ENCODE measurements around the gene VAMP4. TPM values are rescaled to one million over a fixed set of nuclear protein-coding genes. Genes with fewer than 3 reads are reported as not detected.

The VAMP4 gene
- total and polyA plus RNA-seq, 2 donors (not counting 3 experiments of a cell fraction or from before 2014, with no cell fraction given) = 2.1 to 10.4 TPM

DNA sequence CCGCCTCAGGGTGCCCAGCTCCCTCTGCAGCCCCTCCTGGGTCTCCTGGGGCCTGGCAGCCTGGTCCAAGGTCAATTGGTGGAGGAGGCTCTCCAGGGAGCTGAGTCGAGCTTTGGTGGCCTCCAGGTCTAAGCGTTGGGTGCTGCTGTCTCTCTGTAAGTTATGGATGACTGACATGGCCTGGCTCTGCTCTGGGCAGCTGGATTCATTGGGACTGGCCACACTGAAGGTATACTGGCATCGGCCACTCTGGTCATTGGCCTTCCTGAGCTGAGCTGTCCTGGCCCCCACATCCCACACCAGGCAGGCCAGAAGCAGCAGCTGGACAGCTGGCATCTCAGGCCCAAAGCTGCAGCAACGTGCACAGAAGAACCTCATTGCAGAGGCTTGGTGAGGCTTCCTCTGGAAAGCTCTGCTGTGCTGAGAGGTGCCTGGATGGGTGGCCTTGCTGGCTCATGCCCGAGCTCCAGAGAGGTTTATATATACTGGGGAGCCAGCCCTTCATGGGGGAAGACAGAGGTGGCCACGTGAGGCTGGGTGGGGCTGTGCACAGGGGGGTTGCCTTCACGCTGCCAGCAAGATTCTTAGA lies 89.5 kb downstream of the VAMP4 start, which contains the start of gene MYOC:
MYOC (minus strand) TSS at position 455 of the 589 bp plus-strand sequence; CDS start at position 378, 77 bp downstream.
- H3K27ac ChIP-seq (ENCODE audit: insufficient read depth, low read depth, low read length) = no peak within 1 kb of the TSS
- no peak within 1 kb of the TSS for H3K4me2 ChIP-seq (ENCODE audit: insufficient read depth, low read length)
- H3K4me1 ChIP-seq (ENCODE audit: control insufficient read depth, extremely low read depth, insufficient read depth, low read length) = peaks cover 17% of the 10 kb centered on the region
- no peaks in the 10 kb centered on the region for H3K36me3 ChIP-seq (ENCODE audit: control insufficient read depth in 2 of 2, extremely low read depth in 1 of 2, insufficient read depth in 2 of 2, low read length in 2 of 2)
- no peaks in the 10 kb centered on the region for H3K79me2 ChIP-seq (ENCODE audit: control insufficient read depth, insufficient read depth, low read length)
- no peak for DNase-seq (ENCODE audit: low read depth, low spot score)
- ChIA-PET POLR2A (no interaction called here), CTCF (interaction anchor here (0.6 kb wide), 1 partner anchor 285 kb away, joined by 3 read pairs; no protein-coding TSS in a partner anchor)
- intact Hi-C loops (cut with micrococcal nuclease) = no loop called here
- no peak for FAIRE-seq
- TF ChIP-seq EZH2 (IDR thresholded peaks at IDR 0.05; ENCODE audit: borderline replicate concordance, low read depth, low read length, severe bottlenecking) (no peak), MYC (IDR thresholded peaks at IDR 0.05; ENCODE audit: low read depth, low read length) (no peak), CTCF (IDR thresholded peaks at IDR 0.05; ENCODE audit: extremely low read depth in 1 of 2, insufficient read depth in 1 of 2, low read depth in 1 of 2, low read length in 2 of 2) (no peak), MAX (IDR thresholded peaks at IDR 0.05; ENCODE audit: insufficient read depth, insufficient read length) (no peak), POLR2A (IDR thresholded peaks at IDR 0.05; ENCODE audit: low read depth, low read length) (no peak), FOS (IDR thresholded peaks at IDR 0.05; ENCODE audit: borderline replicate concordance, insufficient read depth, low read length) (no peak), POLR2AphosphoS5 (IDR thresholded peaks at IDR 0.05; ENCODE audit: insufficient read depth, low read depth, low read length) (no peak), GATA2 (IDR thresholded peaks at IDR 0.05; ENCODE audit: insufficient read depth, insufficient read length, low read depth, low read length) (no peak), JUN (IDR thresholded peaks at IDR 0.05; ENCODE audit: borderline replicate concordance, insufficient read depth, insufficient read length, low read depth) (no peak)
- no peak within 1 kb of the TSS for H2AFZ ChIP-seq (ENCODE audit: low read depth, low read length)
- BruUV-seq (replicated peaks) = no TSS peak
- H3K4me3 ChIP-seq (replicated peaks in 1 of 3; ENCODE audit: insufficient read depth in 1 of 3, low read depth in 1 of 3, low read length in 3 of 3) = no peak within 1 kb of the TSS
- dilution Hi-C loops (cut with MboI; ENCODE audit: extremely low pct_ligation_motif_present, low sequenced_read_pairs) = no loop called here
- H4K20me1 ChIP-seq (replicated peaks; ENCODE audit: control insufficient read depth, extremely low read depth, insufficient read depth, low read length) = no peaks in the 10 kb centered on the region
- no peaks in the 10 kb centered on the region for H3K9me1 ChIP-seq (replicated peaks; ENCODE audit: control insufficient read depth, extremely low read depth, insufficient read depth, low read length)
- no peaks in the 10 kb centered on the region for H3K9me3 ChIP-seq (replicated peaks; ENCODE audit: control insufficient read depth, insufficient read depth, low read length)
- H3K27me3 ChIP-seq (ENCODE audit: control insufficient read depth in 2 of 2, insufficient read depth in 2 of 2, low read length in 2 of 2) = peaks cover 0 to 6% of the 10 kb centered on the region in 2 experiments
- no peak within 1 kb of the TSS for H3K9ac ChIP-seq (replicated peaks; ENCODE audit: extremely low read depth, insufficient read depth, low read length)

Small RNAs within 50 kb of the gene (small RNA-seq; reads per million reads assigned to genes)
- not detected for gene RF00601 (ENCODE audit: insufficient read depth, insufficient read length, low read depth, low replicate concordance)

Other genes starting within 250 kb of the VAMP4 start
- not detected in 2 replicates for gene MYOCOS, start 119.8 kb downstream of the VAMP4 start, total RNA-seq
- not detected in 2 replicates for gene MYOCOS, start 119.8 kb downstream of the VAMP4 start, polyA plus RNA-seq
- gene MYOC, start 89.4 kb downstream of the VAMP4 start, total RNA-seq = not detected in 2 replicates
- not detected in 2 replicates for gene MYOC, start 89.4 kb downstream of the VAMP4 start, polyA plus RNA-seq
- 26.5 and 29.7 TPM in 2 replicates for gene METTL13, start 39.6 kb upstream of the VAMP4 start, total RNA-seq
- gene METTL13, start 39.6 kb upstream of the VAMP4 start, polyA plus RNA-seq = 21.0 and 21.2 TPM in 2 replicates
- gene DNM3, start 99.4 kb upstream of the VAMP4 start, total RNA-seq = 2.5 and 3.6 TPM in 2 replicates
- gene DNM3, start 99.4 kb upstream of the VAMP4 start, polyA plus RNA-seq = 1.1 and 1.4 TPM in 2 replicates